IPS-18a (cell line): ENCODE data around the gene ZMYM3.

Experiments
- H3K27ac ChIP-seq: one replicate; pipeline ENCODE4 v1.5.1; 2013; ENCODE audit warnings: low read length
- H3K27me3 ChIP-seq: one replicate; pipeline ENCODE4 v1.6.1; 2013; ENCODE audit warnings: mild to moderate bottlenecking, low read length; ENCODE audit not compliant: control insufficient read depth, insufficient read depth
- H3K36me3 ChIP-seq: one replicate; pipeline ENCODE4 v1.6.1; 2013; ENCODE audit warnings: low read depth, low read length; ENCODE audit not compliant: control insufficient read depth
- H3K4me1 ChIP-seq: one replicate; pipeline ENCODE4 v1.6.1; 2013; ENCODE audit warnings: low read depth, low read length; ENCODE audit not compliant: control insufficient read depth
- H3K4me3 ChIP-seq: one replicate; pipeline ENCODE4 v1.5.1; 2013; ENCODE audit warnings: low read length
- H3K9ac ChIP-seq: one replicate; pipeline ENCODE4 v1.6.1; 2013; ENCODE audit warnings: mild to moderate bottlenecking, low read length, moderate library complexity
- H3K9me3 ChIP-seq: one replicate; pipeline ENCODE4 v1.6.1; 2013; ENCODE audit warnings: low read depth, low read length; ENCODE audit not compliant: control insufficient read depth

ZMYM3 gene

GRCh38 chrX:71199252-71200008 lies 54.5 kb downstream of the ZMYM3 start:
- Histone ChIP-seq H3K9me3 (peaks cover 3% of the 10 kb centered on the region), H3K9ac (no peak overlapping the region), H3K27ac (no peak overlapping the region), H3K27me3 (no peaks in the 10 kb centered on the region), H3K36me3 (no peaks in the 10 kb centered on the region), H3K4me3 (no peak overlapping the region), H3K4me1 (no peaks in the 10 kb centered on the region)

GRCh38 chrX:71198066-71198465 lies 55.9 kb downstream of the ZMYM3 start:
- H3K4me3 ChIP-seq, result no peak overlapping the region
- no peaks in the 10 kb centered on the region for H3K27me3 ChIP-seq
- peaks cover 3% of the 10 kb centered on the region for H3K9me3 ChIP-seq
- H3K36me3 ChIP-seq, result no peaks in the 10 kb centered on the region
- no peak overlapping the region for H3K27ac ChIP-seq
- H3K4me1 ChIP-seq, result no peaks in the 10 kb centered on the region
- no peak overlapping the region for H3K9ac ChIP-seq

- Histone ChIP-seq H3K36me3 (no peaks in the 10 kb centered on the region), H3K9ac (no peak overlapping the region), H3K27ac (peak overlapping the region; percentile 1), H3K27me3 (no peaks in the 10 kb centered on the region), H3K9me3 (peaks cover 3% of the 10 kb centered on the region), H3K4me1 (peaks cover under 1% of the 10 kb centered on the region), H3K4me3 (no peak overlapping the region)
These were observed 57.8 kb downstream of the ZMYM3 start for GRCh38 chrX:71195964-71196649.

GRCh38 chrX:71191248-71191647 lies 62.7 kb downstream of the ZMYM3 start:
- Histone ChIP-seq H3K9ac (no peak overlapping the region), H3K27ac (no peak overlapping the region)

More at GRCh38 chrX:71191248-71191647, 62.7 kb downstream of the ZMYM3 start:
- H3K27me3 ChIP-seq, result no peaks in the 10 kb centered on the region
- H3K4me1 ChIP-seq, result peaks cover 4% of the 10 kb centered on the region
- H3K4me3 ChIP-seq, result no peak overlapping the region
- no peaks in the 10 kb centered on the region for H3K36me3 ChIP-seq
- peaks cover 8% of the 10 kb centered on the region for H3K9me3 ChIP-seq
